NB4 (cell line): ENCODE measurements around the gene EPB41L5.

Experiments used
- DNase-seq: peaks from one replicate; pipeline ENCODE4 v3.0.0; 2010; ENCODE audit warnings: low read depth
- H3K4me3 ChIP-seq: one replicate; pipeline ENCODE4 v1.5.1; 2011; ENCODE audit warnings: mild to moderate bottlenecking, low read depth, low read length, moderate library complexity
- CTCF ChIP-seq: IDR thresholded peaks from one replicate; pipeline ENCODE4 v1.5.1; 2012; ENCODE audit warnings: low read depth, low read length
- MAX ChIP-seq: IDR thresholded peaks from 2 replicates; pipeline ENCODE4 v1.6.1; 2011; ENCODE audit warnings: low read depth, low read length
- MYC ChIP-seq: IDR thresholded peaks from 2 replicates; pipeline ENCODE4 v1.6.1; 2011; ENCODE audit warnings: low read depth, low read length
- POLR2A ChIP-seq: IDR thresholded peaks from 2 replicates; pipeline ENCODE4 v1.6.1; 2011; ENCODE audit warnings: mild to moderate bottlenecking; ENCODE audit not compliant: insufficient read length; ENCODE audit errors: extremely low read depth

The EPB41L5 gene

GRCh38 chr2:120208381-120209353 lies 195.8 kb downstream of the EPB41L5 start:
- DNase-seq: no peak
- no peak overlapping the region for H3K4me3 ChIP-seq
- TF ChIP-seq MAX: no peak
- no peak for TF ChIP-seq MYC
- TF ChIP-seq CTCF: no peak
- no peak for TF ChIP-seq POLR2A

GRCh38 chr2:120209427-120210269 lies 196.8 kb downstream of the EPB41L5 start:
- H3K4me3 ChIP-seq: no peak overlapping the region
- TF ChIP-seq POLR2A (no peak), MYC (no peak), CTCF (no peak)
- no peak for DNase-seq

- no peak for DNase-seq
- H3K4me3 ChIP-seq: no peak overlapping the region
- TF ChIP-seq MYC: no peak
- no peak for TF ChIP-seq CTCF
- TF ChIP-seq POLR2A: no peak
- TF ChIP-seq MAX: no peak
These were observed 197.4 kb downstream of the EPB41L5 start for GRCh38 chr2:120210270-120210693.

- TF ChIP-seq MAX (peak; percentile 4; the same call in 1 of the 2 replicates), POLR2A (no peak), MYC (no peak)
- DNase-seq: peak; percentile 37
These were observed 205.3 kb downstream of the EPB41L5 start for GRCh38 chr2:120218181-120218580.

GRCh38 chr2:120219291-120219690 lies 206.4 kb downstream of the EPB41L5 start:
- no peak for DNase-seq
- H3K4me3 ChIP-seq: no peak overlapping the region
- TF ChIP-seq MYC: no peak
- no peak for TF ChIP-seq MAX
- TF ChIP-seq CTCF: no peak
- TF ChIP-seq POLR2A: no peak

More at GRCh38 chr2:120218181-120218580, 205.3 kb downstream of the EPB41L5 start:
- H3K4me3 ChIP-seq: no peak overlapping the region

- TF ChIP-seq CTCF: no peak
- TF ChIP-seq MYC: no peak
- no peak for TF ChIP-seq POLR2A
- TF ChIP-seq MAX: no peak
- DNase-seq: no peak
- no peak overlapping the region for H3K4me3 ChIP-seq
These were observed 206.9 kb downstream of the EPB41L5 start for GRCh38 chr2:120219766-120220165.
